ENCODE results near the gene PALM3. TPM values are rescaled to one million over a fixed set of nuclear protein-coding genes. Genes with fewer than 3 reads are reported as not detected.

PALM3 gene
- polyA plus RNA-seq, 3 donors = not detected

GRCh38 chr19:14082675-14082960, 20.7 kb upstream of the PALM3 start:
- Histone ChIP-seq H3K9me3 (replicated peaks in 1 of 2; ENCODE audit: control insufficient read depth in 1 of 2, insufficient read depth in 1 of 2, low read length in 2 of 2) (no peaks in the 10 kb centered on the region), H3K4me3 (replicated peaks in 1 of 3; ENCODE audit: low read depth in 2 of 3, low read length in 3 of 3) (no peak overlapping the region), H3K27ac (ENCODE audit: low read depth in 1 of 2, low read length in 2 of 2) (no peak overlapping the region), H3K4me1 (ENCODE audit: control insufficient read depth in 1 of 2, insufficient read depth in 2 of 2, low read length in 2 of 2) (peaks cover 43 to 47% of the 10 kb centered on the region in 2 donors), H4K20me1 (ENCODE audit: insufficient read depth, low read length) (no peaks in the 10 kb centered on the region), H3K79me2 (ENCODE audit: insufficient read depth, low read length) (no peaks in the 10 kb centered on the region), H3K9ac (ENCODE audit: insufficient read depth, low read length, poor library complexity, severe bottlenecking) (no peak overlapping the region), H2AFZ (ENCODE audit: insufficient read depth, low read depth, low read length, poor library complexity, severe bottlenecking) (no peak overlapping the region), H3K36me3 (replicated peaks in 1 of 2; ENCODE audit: control insufficient read depth in 1 of 2, insufficient read depth in 2 of 2, low read length in 2 of 2) (no peaks in the 10 kb centered on the region), H3K4me2 (replicated peaks; ENCODE audit: extremely low read depth, low read length, poor library complexity, severe bottlenecking) (peak overlapping the region; percentile 100), H3K27me3 (ENCODE audit: control insufficient read depth in 2 of 2, insufficient read depth in 2 of 2, low read length in 2 of 2) (no peaks in the 10 kb centered on the region)
- no peaks in the 10 kb centered on the region for H3K9me3 Mint-ChIP-seq
- peak overlapping the region in 1 of 7 donors; percentile 76 for H3K27ac Mint-ChIP-seq
- H3K36me3 Mint-ChIP-seq = peaks cover 3 to 7% of the 10 kb centered on the region in 2 donors
- intact Hi-C loops (cut with micrococcal nuclease) = loop anchor here in 1 of 2 donors (5.0 kb wide), 1 partner anchor 35 kb away; the partner anchor contains the start of gene PRKACA
- no peak for DNase-seq
- WGBS (ENCODE audit: insufficient coverage) = 80% methylated on average over 1 of the region's 1 CpG
- peaks cover 31% of the 10 kb centered on the region for H3K4me1 Mint-ChIP-seq
- peaks cover 0 to 3% (median 2%) of the 10 kb centered on the region in 3 donors for H3K27me3 Mint-ChIP-seq (ENCODE audit: low read depth in 3 of 3)
- no peak overlapping the region for H3K4me3 Mint-ChIP-seq
- TF ChIP-seq, protein P1, sequence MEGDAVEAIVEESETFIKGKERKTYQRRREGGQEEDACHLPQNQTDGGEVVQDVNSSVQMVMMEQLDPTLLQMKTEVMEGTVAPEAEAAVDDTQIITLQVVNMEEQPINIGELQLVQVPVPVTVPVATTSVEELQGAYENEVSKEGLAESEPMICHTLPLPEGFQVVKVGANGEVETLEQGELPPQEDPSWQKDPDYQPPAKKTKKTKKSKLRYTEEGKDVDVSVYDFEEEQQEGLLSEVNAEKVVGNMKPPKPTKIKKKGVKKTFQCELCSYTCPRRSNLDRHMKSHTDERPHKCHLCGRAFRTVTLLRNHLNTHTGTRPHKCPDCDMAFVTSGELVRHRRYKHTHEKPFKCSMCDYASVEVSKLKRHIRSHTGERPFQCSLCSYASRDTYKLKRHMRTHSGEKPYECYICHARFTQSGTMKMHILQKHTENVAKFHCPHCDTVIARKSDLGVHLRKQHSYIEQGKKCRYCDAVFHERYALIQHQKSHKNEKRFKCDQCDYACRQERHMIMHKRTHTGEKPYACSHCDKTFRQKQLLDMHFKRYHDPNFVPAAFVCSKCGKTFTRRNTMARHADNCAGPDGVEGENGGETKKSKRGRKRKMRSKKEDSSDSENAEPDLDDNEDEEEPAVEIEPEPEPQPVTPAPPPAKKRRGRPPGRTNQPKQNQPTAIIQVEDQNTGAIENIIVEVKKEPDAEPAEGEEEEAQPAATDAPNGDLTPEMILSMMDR (IDR thresholded peaks at IDR 0.05) = no peak

GRCh38 chr19:14081797-14082674, 20.2 kb upstream of the PALM3 start:
- Mint-ChIP-seq H3K9me3 (no peaks in the 10 kb centered on the region), H3K4me1 (peaks cover 36% of the 10 kb centered on the region), H3K27ac (peak overlapping the region; percentile 91 to 98 (median 94)), H3K4me3 (peak overlapping the region; percentile 88 to 94), H3K36me3 (peaks cover 3 to 7% of the 10 kb centered on the region in 2 donors), H3K27me3 (ENCODE audit: low read depth in 3 of 3) (peaks cover 0 to 3% (median 2%) of the 10 kb centered on the region in 3 donors)
- Histone ChIP-seq H3K9me3 (replicated peaks in 1 of 2; ENCODE audit: control insufficient read depth in 1 of 2, insufficient read depth in 1 of 2, low read length in 2 of 2) (no peaks in the 10 kb centered on the region), H4K20me1 (ENCODE audit: insufficient read depth, low read length) (no peaks in the 10 kb centered on the region), H3K4me3 (replicated peaks in 1 of 3; ENCODE audit: low read depth in 2 of 3, low read length in 3 of 3) (peak overlapping the region; percentile 57 to 96 (median 72)), H3K36me3 (replicated peaks in 1 of 2; ENCODE audit: control insufficient read depth in 1 of 2, insufficient read depth in 2 of 2, low read length in 2 of 2) (no peaks in the 10 kb centered on the region), H3K4me2 (replicated peaks; ENCODE audit: extremely low read depth, low read length, poor library complexity, severe bottlenecking) (peak overlapping the region; percentile 100), H3K27me3 (ENCODE audit: control insufficient read depth in 2 of 2, insufficient read depth in 2 of 2, low read length in 2 of 2) (no peaks in the 10 kb centered on the region), H3K79me2 (ENCODE audit: insufficient read depth, low read length) (no peaks in the 10 kb centered on the region), H2AFZ (ENCODE audit: insufficient read depth, low read depth, low read length, poor library complexity, severe bottlenecking) (peak overlapping the region; percentile 96), H3K9ac (ENCODE audit: insufficient read depth, low read length, poor library complexity, severe bottlenecking) (peak overlapping the region; percentile 81), H3K4me1 (ENCODE audit: control insufficient read depth in 1 of 2, insufficient read depth in 2 of 2, low read length in 2 of 2) (peaks cover 49 to 53% of the 10 kb centered on the region in 2 donors), H3K27ac (ENCODE audit: low read depth in 1 of 2, low read length in 2 of 2) (peak overlapping the region; percentile 57 to 84)
- TF ChIP-seq, protein P1 (IDR thresholded peaks at IDR 0.05) = no peak
- DNase-seq = peak in 1 of 3 donors; percentile 50
- intact Hi-C loops (cut with micrococcal nuclease) = loop anchor here (1.0 to 5.0 kb wide), 4 partner anchors 35 to 76 kb away; partner anchors contain the start of genes PRKACA (in 2 of the 2), ASF1B (in 1 of the 2) and RFX1 (in 1 of the 2)
- WGBS (ENCODE audit: insufficient coverage) = 31% methylated on average over 16 of the region's 24 CpGs

Measured in CD14-positive monocyte (primary cell).